ENCODE data around the gene NKX1-1. TPM values are rescaled to one million over a fixed set of nuclear protein-coding genes. Genes with fewer than 3 reads are reported as not detected.

NKX1-1 gene
- total RNA-seq, 1 experiment from 2014 or later: not detected

GRCh38 chr4:1451752-1452122 lies 45.5 kb upstream of the NKX1-1 start:
- Histone ChIP-seq H3K4me3 (ENCODE audit: low read depth in 2 of 2, low read length in 2 of 2) (no peak overlapping the region), H3K27ac (ENCODE audit: low read length) (no peak overlapping the region), H3K36me3 (ENCODE audit: control insufficient read depth, insufficient read depth, low read length) (no peaks in the 10 kb centered on the region), H3K4me1 (ENCODE audit: control insufficient read depth, insufficient read depth, low read length) (no peaks in the 10 kb centered on the region), H3K27me3 (ENCODE audit: control insufficient read depth, insufficient read depth, low read length) (no peaks in the 10 kb centered on the region), H3K9me3 (ENCODE audit: control insufficient read depth, insufficient read depth, low read depth, low read length) (no peaks in the 10 kb centered on the region)
- POLR2A ChIA-PET: no interaction called here
- TF ChIP-seq POLR2AphosphoS5 (IDR thresholded peaks at IDR 0.05; ENCODE audit: low read depth, low read length) (no peak), SIN3A (IDR thresholded peaks at IDR 0.05; ENCODE audit: borderline replicate concordance, insufficient read depth, low read depth, low read length) (no peak), TCF7L2 (IDR thresholded peaks at IDR 0.05; ENCODE audit: low read depth, low read length) (no peak), REST (IDR thresholded peaks at IDR 0.05; ENCODE audit: insufficient read depth in 1 of 2, low read depth in 2 of 2, low read length in 1 of 2) (no peak), CTCF (IDR thresholded peaks at IDR 0.05) (no peak)
- CTCF ChIA-PET: no interaction called here
- DNase-seq (ENCODE audit: low read depth, low spot score) (no peak), ATAC-seq (no peak)
- no TSS peak for BruUV-seq (replicated peaks)
- intact Hi-C loops (cut with micrococcal nuclease; ENCODE audit: unreplicated experiment) (no loop called here), in situ Hi-C loops (cut with HindIII; ENCODE audit: low pct_unique_long_range_greater_than_20kb, low sequenced_read_pairs) (no loop called here)

- ATAC-seq: no peak
- Histone ChIP-seq H3K4me1 (ENCODE audit: control insufficient read depth, insufficient read depth, low read length) (no peaks in the 10 kb centered on the region), H3K27me3 (ENCODE audit: control insufficient read depth, insufficient read depth, low read length) (no peaks in the 10 kb centered on the region), H3K9me3 (ENCODE audit: control insufficient read depth, insufficient read depth, low read depth, low read length) (no peaks in the 10 kb centered on the region), H3K4me3 (ENCODE audit: low read depth in 2 of 2, low read length in 2 of 2) (no peak overlapping the region), H3K27ac (ENCODE audit: low read length) (no peak overlapping the region), H3K36me3 (ENCODE audit: control insufficient read depth, insufficient read depth, low read length) (no peaks in the 10 kb centered on the region)
- TF ChIP-seq SIN3A (IDR thresholded peaks at IDR 0.05; ENCODE audit: borderline replicate concordance, insufficient read depth, low read depth, low read length) (no peak), REST (IDR thresholded peaks at IDR 0.05; ENCODE audit: insufficient read depth in 1 of 2, low read depth in 2 of 2, low read length in 1 of 2) (no peak), CTCF (IDR thresholded peaks at IDR 0.05) (no peak), POLR2AphosphoS5 (IDR thresholded peaks at IDR 0.05; ENCODE audit: low read depth, low read length) (no peak), TCF7L2 (IDR thresholded peaks at IDR 0.05; ENCODE audit: low read depth, low read length) (no peak)
- no TSS peak for BruUV-seq (replicated peaks)
- no peak for DNase-seq (ENCODE audit: low read depth, low spot score)
- intact Hi-C loops (cut with micrococcal nuclease; ENCODE audit: unreplicated experiment) (no loop called here), in situ Hi-C loops (cut with HindIII; ENCODE audit: low pct_unique_long_range_greater_than_20kb, low sequenced_read_pairs) (no loop called here)
- POLR2A ChIA-PET: no interaction called here
- CTCF ChIA-PET: no interaction called here
Measured at GRCh38 chr4:1451106-1451751, 45.0 kb upstream of the NKX1-1 start.
